Measurements from ENCODE around the gene CCDC148.

DNA sequence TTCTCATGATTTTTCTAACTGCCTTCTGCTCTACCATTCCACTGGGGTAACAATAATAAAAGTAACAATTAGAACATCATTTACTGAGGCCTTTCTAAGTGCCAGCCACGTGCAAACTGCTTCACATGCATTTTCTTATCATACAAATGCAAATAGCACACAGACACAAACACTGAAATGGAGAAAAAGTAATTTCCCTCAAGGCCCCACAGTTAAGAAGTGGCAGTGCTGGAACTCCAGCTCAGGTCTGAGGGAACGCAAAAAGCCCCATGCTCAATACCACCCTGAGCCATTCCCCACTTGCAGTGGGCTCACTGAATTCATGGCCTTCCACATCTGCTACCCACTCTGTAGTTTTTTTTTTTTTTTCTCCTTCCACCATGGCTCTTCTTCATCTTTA, 214.3 kb downstream of the CCDC148 start:
- TF ChIP-seq, protein P1, sequence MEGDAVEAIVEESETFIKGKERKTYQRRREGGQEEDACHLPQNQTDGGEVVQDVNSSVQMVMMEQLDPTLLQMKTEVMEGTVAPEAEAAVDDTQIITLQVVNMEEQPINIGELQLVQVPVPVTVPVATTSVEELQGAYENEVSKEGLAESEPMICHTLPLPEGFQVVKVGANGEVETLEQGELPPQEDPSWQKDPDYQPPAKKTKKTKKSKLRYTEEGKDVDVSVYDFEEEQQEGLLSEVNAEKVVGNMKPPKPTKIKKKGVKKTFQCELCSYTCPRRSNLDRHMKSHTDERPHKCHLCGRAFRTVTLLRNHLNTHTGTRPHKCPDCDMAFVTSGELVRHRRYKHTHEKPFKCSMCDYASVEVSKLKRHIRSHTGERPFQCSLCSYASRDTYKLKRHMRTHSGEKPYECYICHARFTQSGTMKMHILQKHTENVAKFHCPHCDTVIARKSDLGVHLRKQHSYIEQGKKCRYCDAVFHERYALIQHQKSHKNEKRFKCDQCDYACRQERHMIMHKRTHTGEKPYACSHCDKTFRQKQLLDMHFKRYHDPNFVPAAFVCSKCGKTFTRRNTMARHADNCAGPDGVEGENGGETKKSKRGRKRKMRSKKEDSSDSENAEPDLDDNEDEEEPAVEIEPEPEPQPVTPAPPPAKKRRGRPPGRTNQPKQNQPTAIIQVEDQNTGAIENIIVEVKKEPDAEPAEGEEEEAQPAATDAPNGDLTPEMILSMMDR (conservative IDR thresholded peaks at IDR 0.05; ENCODE audit: low read depth in 2 of 2), result no peak
- TF ChIP-seq EZH2 (IDR thresholded peaks at IDR 0.05; ENCODE audit: low read depth, unreplicated experiment) (no peak), NANOG (IDR thresholded peaks at IDR 0.05; ENCODE audit: borderline replicate concordance) (no peak), JUNB (IDR thresholded peaks at IDR 0.05; ENCODE audit: unreplicated experiment) (no peak), EZH2phosphoT487 (IDR thresholded peaks at IDR 0.05; ENCODE audit: unreplicated experiment) (no peak), POLR2AphosphoS5 (IDR thresholded peaks at IDR 0.05; ENCODE audit: low read depth) (no peak), ZNF331 (CRISPR knock-in tag; IDR thresholded peaks at IDR 0.05; ENCODE audit: low read depth) (no peak), CREB1 (CRISPR knock-in tag; IDR thresholded peaks at IDR 0.05; ENCODE audit: low read depth) (no peak), STAT1 (IDR thresholded peaks at IDR 0.05; ENCODE audit: unreplicated experiment) (no peak), ZNF114 (CRISPR knock-in tag; IDR thresholded peaks at IDR 0.05) (no peak)
- TF ChIP-seq, protein P2, sequence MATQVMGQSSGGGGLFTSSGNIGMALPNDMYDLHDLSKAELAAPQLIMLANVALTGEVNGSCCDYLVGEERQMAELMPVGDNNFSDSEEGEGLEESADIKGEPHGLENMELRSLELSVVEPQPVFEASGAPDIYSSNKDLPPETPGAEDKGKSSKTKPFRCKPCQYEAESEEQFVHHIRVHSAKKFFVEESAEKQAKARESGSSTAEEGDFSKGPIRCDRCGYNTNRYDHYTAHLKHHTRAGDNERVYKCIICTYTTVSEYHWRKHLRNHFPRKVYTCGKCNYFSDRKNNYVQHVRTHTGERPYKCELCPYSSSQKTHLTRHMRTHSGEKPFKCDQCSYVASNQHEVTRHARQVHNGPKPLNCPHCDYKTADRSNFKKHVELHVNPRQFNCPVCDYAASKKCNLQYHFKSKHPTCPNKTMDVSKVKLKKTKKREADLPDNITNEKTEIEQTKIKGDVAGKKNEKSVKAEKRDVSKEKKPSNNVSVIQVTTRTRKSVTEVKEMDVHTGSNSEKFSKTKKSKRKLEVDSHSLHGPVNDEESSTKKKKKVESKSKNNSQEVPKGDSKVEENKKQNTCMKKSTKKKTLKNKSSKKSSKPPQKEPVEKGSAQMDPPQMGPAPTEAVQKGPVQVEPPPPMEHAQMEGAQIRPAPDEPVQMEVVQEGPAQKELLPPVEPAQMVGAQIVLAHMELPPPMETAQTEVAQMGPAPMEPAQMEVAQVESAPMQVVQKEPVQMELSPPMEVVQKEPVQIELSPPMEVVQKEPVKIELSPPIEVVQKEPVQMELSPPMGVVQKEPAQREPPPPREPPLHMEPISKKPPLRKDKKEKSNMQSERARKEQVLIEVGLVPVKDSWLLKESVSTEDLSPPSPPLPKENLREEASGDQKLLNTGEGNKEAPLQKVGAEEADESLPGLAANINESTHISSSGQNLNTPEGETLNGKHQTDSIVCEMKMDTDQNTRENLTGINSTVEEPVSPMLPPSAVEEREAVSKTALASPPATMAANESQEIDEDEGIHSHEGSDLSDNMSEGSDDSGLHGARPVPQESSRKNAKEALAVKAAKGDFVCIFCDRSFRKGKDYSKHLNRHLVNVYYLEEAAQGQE (IDR thresholded peaks at IDR 0.05; ENCODE audit: unreplicated experiment), result no peak
- TF ChIP-seq, protein P3, sequence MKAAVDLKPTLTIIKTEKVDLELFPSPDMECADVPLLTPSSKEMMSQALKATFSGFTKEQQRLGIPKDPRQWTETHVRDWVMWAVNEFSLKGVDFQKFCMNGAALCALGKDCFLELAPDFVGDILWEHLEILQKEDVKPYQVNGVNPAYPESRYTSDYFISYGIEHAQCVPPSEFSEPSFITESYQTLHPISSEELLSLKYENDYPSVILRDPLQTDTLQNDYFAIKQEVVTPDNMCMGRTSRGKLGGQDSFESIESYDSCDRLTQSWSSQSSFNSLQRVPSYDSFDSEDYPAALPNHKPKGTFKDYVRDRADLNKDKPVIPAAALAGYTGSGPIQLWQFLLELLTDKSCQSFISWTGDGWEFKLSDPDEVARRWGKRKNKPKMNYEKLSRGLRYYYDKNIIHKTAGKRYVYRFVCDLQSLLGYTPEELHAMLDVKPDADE (IDR thresholded peaks at IDR 0.05), result no peak

Data from GM23338 (cell line).